OCI-LY1 (cell line): ENCODE measurements around the gene HDAC9.

Experiments
- CTCF ChIP-seq: fragments of 200-600 bp; sonication (generic), shearing (Covaris generic); IDR thresholded peaks from 2 replicates; pipeline ENCODE4 v1.5.1; 2017; ENCODE audit warnings: mild to moderate bottlenecking, antibody characterized with exemption, low read length, moderate library complexity, mixed read lengths
- EZH2 ChIP-seq: fragments of 200-600 bp; sonication (generic), shearing (Covaris generic); IDR thresholded peaks from 2 replicates; pipeline ENCODE4 v1.8.0; 2017; ENCODE audit warnings: borderline replicate concordance, mixed run types, mild to moderate bottlenecking, antibody characterized with exemption, low read length, moderate library complexity, mixed read lengths

GRCh38 chr7:18653381-18654155, 158.0 kb downstream of the HDAC9 start:
- TF ChIP-seq CTCF (no peak), EZH2 (no peak)
